Urinary bladder (tissue), 4 donors: ENCODE results near the gene MIER2. TPM values are rescaled to one million over a fixed set of nuclear protein-coding genes. Genes with fewer than 3 reads are reported as not detected.

ENCODE experiments used
- DNase-seq: peaks from one replicate; pipeline ENCODE4 v3.0.0-alpha.2; 2015; ENCODE audit errors: extremely low spot score
- H3K27ac ChIP-seq: one replicate; pipeline ENCODE4 v1.5.1; 2013; ENCODE audit warnings: low read depth, mild to moderate bottlenecking, moderate library complexity
- H3K36me3 ChIP-seq: one replicate; pipeline ENCODE4 v1.6.1; 2013; ENCODE audit warnings: mild to moderate bottlenecking, moderate library complexity; ENCODE audit not compliant: insufficient read depth
- H3K4me1 ChIP-seq: one replicate; pipeline ENCODE4 v1.6.1; 2013; ENCODE audit warnings: mild to moderate bottlenecking, moderate library complexity; ENCODE audit not compliant: insufficient read depth
- H3K4me3 ChIP-seq: one replicate; pipeline ENCODE4 v1.5.1; 2013; ENCODE audit warnings: low read depth, low read length
- WGBS: extraction: QIAGEN DNeasy Blood & Tissue Kit; methylation state at CpG from one replicate; pipeline ENCODE4 v1.1.7; 2013; 5-methylcytosine and 5-hydroxymethylcytosine counted together
- polyA plus RNA-seq: library from polyadenylated mRNA; stranded (reverse); fragments of 200-250 nt; gene quantifications from one replicate; pipeline ENCODE4 v1.2.3, GENCODE V29; 2013
- total RNA-seq: library from RNA; depleted of rRNA; stranded (reverse); fragments of >200 nt; gene quantifications from one replicate; pipeline ENCODE4 v1.2.3, GENCODE V29; 2014
- donor health status: healthy with polysubstance abuse.
- donor health status: healthy.

MIER2 gene
- total and polyA plus RNA-seq, 2 donors: 16.0 to 30.4 TPM

DNA sequence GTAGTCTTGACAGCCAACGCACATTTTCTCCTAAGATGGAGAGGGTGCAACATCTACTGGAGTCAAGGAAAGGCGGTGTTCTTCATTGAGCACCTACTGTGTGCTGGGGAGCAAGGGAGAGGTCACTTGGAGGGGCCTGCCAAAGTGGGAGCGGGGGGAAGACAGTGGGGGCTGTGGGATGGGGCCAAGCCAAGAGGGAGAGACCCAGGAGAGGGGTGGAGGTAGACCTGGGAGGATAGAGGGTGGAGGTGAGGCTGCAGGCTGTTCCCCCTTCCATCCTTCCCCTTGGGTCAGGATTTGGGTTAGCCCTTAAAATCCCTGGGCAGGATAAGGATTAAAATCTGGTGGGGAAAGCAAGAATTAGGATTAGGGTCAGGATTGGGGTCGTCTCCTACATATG, 51.6 kb downstream of the MIER2 start:
- WGBS: 88% methylated on average over 4 of the region's 4 CpGs
- Histone ChIP-seq H3K36me3 (no peaks in the 10 kb centered on the region), H3K4me1 (no peaks in the 10 kb centered on the region), H3K4me3 (no peak overlapping the region), H3K27ac (no peak overlapping the region)
- no peak for DNase-seq

DNA sequence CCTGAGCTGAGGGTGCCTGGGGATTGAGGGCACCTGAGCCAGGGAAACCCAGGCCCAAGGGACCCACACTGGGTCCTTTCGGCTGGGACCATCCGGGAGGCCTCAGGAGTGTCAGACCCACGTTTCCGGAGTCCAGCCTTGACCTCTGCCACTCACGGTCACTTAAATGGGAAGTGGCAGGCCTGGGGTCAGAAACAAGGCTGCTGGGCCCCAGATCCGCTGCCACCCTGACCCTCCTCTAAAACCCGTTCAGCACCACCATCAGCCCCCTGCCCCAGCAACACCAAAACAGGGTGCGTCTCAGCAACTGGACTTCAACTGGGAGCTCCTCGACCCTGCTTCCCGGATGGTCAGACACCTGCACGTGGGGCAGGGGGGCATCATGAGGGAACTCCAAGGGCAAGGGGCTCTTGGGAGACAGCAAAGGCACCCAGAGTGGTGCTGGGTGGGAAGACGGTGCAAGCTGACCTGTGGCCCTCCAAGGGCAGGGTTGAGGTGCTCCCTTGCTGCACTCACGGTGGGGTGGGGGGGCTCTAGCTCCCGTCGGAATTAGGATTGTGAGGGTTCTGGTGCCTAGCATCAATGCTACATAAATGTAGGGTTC, 52.2 kb downstream of the MIER2 start:
- 82% methylated on average over 15 of the region's 15 CpGs for WGBS
- no peaks in the 10 kb centered on the region for H3K36me3 ChIP-seq
- DNase-seq: no peak
- H3K27ac ChIP-seq: no peak overlapping the region
- H3K4me3 ChIP-seq: no peak overlapping the region
- H3K4me1 ChIP-seq: no peaks in the 10 kb centered on the region

DNA sequence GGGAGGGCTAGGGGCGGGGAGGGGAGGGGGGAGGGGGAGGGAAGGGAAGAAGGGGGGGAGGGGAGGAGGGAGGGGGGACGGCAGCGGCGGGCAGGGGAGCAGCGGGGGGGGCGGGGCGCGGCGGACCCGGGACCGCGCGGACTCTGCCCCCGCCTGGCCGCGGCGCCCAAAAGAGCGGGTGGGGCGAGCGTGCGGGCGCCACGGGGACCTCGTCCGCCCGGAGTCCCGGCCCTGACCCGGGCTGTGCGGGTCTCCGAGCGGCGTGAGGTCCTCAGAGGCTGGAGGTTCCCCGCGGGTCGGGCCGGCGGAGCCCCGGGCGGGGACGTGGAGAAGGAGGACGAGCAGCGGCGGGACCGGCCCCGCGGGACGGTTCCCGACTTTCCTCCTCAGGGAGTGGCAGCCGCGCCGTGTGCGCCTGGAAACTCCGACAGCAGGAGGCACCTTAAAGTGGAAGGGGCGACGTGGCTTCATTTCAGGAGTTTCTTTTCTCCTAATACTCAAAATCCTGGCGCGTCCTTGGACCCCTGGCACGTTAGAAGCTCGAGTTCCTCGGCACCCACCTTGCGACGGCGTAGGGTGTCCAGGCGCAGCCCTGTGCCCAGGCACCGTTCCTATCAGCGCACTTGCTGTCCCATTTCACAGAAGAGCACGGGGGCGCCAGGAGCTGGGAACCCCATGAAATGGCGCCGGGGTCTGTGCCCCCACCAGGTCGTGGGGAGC, 52.9 kb downstream of the MIER2 start:
- H3K4me3 ChIP-seq: no peak overlapping the region
- 19% methylated on average over 70 of the region's 71 CpGs for WGBS
- DNase-seq: no peak
- H3K36me3 ChIP-seq: no peaks in the 10 kb centered on the region
- H3K4me1 ChIP-seq: no peaks in the 10 kb centered on the region
- no peak overlapping the region for H3K27ac ChIP-seq

DNA sequence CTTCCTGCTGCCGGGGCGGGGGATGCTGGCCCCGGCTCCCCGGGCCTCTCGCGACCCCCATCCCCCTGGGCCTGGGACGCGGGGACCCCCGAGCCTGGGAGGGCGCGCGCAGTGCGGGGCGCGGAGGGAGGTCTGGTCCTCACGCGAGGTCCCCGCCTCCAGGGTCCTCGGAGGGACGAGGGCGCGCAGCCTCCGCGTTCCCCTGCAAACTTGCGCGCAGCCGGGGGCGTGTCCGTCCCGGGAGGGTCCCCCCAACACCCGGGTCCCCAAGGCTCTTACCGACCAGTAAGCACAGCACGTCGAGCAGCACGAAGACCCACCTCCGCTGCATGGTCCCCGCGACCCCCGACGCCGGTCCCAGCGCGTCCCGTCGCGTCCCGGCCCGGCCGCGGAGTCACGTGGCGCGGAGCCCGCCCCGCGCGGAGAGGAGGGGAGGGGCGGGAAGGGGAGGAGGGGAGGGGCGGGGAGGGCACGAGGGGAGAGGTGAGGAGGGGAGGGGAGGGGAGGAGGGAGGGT, 53.5 kb downstream of the MIER2 start, which contains the start of gene PLPP2:
PLPP2 (minus strand) TSS at position 398 of the 516 bp plus-strand sequence; CDS start at position 331, 67 bp downstream.
- H3K4me1 ChIP-seq: no peaks in the 10 kb centered on the region
- no peaks in the 10 kb centered on the region for H3K36me3 ChIP-seq
- DNase-seq: no peak
- H3K27ac ChIP-seq: peak within 1 kb of the TSS; percentile 81
- 4% methylated on average over 55 of the region's 60 CpGs for WGBS
- peak within 1 kb of the TSS; percentile 26 for H3K4me3 ChIP-seq

DNA sequence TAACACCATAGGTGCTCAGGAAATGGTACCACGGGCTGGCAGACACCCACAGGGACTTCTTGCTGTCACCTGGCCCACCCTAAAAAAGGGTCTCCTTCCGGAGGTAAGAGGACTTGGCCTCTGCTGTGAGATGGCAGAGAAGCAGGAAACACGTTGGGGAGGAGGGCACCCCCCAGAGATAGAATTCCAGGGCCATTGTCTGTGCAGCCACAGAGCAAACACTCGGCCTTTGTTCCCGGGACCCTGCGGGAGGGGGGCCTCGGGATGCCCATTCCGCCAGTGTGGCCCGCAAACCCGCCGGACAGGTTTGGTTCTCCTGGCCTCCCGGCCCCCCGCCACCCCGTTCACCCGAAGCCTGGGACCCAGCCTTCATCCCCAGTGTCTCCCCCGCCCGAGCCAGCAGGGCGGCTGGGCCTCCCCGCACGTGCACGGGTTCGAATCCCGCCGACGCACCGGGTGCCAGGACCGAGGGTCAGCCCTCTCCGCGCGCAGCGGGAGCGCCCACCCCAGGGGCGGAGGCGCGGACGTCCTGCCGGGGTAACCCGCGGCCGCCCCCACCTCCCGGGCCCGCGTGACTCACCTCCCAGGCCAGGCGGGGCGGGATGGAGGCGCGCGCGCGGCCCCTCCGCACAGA, 54.1 kb downstream of the MIER2 start:
- peak overlapping the region; percentile 26 for H3K4me3 ChIP-seq
- H3K27ac ChIP-seq: peak overlapping the region; percentile 81
- H3K36me3 ChIP-seq: no peaks in the 10 kb centered on the region
- H3K4me1 ChIP-seq: no peaks in the 10 kb centered on the region
- DNase-seq: no peak
- WGBS: 6% methylated on average over 51 of the region's 51 CpGs

DNA sequence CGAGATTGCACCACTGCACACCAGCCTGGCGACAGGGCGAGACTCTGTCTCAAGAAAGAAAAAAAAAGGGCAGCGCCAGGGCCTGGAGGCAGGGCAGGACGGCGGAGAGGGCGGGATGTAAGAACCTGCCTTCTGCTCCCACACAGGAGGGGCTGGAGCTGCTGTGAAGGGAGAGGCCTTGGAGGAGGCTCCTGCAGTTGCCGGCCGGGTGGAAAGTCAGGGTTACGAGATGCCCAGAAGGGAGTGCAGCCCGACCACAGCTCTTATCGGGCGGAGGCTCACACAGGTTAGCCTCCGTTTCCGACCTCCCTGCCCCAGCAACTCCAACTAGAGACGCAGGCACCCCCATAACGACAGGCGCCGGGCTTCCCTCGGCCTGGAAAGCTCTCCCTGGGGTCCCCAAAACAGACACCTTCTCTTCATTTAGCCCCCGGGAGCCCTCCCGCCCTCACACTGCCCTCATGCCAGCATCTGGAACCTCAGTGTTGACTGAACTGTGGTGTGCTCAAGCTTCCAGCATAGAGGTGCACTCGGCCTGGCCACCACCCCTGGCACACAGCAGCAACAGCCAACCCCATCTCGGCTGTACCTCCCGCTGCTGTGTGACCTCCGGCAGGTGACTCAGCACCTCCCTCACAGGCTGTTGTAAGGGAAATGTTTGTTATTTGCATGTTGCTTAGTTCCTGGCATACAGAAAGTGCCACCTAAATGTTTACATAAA, 54.8 kb downstream of the MIER2 start:
- H3K4me1 ChIP-seq: no peaks in the 10 kb centered on the region
- no peak overlapping the region for H3K4me3 ChIP-seq
- DNase-seq: no peak
- H3K27ac ChIP-seq: peak overlapping the region; percentile 23
- WGBS: 37% methylated on average over 26 of the region's 26 CpGs
- H3K36me3 ChIP-seq: no peaks in the 10 kb centered on the region

DNA sequence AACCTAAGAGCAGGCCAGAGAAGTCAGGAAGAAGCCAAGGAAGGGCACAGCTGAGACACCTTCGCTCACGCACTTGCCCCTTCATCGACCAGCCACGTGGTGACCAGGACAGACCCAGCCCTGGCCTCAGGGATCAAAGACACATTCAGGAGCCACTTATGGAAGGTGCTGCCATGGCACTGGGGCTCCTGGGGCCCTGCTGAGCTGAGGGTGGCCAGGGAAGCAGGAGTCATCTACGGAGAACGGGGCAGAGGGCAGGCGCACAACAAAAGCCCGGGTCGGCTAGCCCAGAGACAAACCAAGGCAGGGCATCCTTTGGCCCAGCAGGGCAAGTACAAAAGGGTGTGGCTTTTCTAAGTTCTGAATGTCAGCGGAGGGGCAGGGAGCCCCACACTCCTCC, 55.7 kb downstream of the MIER2 start:
- no peak overlapping the region for H3K27ac ChIP-seq
- WGBS: 79% methylated on average over 10 of the region's 10 CpGs
- H3K4me3 ChIP-seq: no peak overlapping the region
- no peaks in the 10 kb centered on the region for H3K36me3 ChIP-seq
- DNase-seq: no peak
- H3K4me1 ChIP-seq: no peaks in the 10 kb centered on the region

DNA sequence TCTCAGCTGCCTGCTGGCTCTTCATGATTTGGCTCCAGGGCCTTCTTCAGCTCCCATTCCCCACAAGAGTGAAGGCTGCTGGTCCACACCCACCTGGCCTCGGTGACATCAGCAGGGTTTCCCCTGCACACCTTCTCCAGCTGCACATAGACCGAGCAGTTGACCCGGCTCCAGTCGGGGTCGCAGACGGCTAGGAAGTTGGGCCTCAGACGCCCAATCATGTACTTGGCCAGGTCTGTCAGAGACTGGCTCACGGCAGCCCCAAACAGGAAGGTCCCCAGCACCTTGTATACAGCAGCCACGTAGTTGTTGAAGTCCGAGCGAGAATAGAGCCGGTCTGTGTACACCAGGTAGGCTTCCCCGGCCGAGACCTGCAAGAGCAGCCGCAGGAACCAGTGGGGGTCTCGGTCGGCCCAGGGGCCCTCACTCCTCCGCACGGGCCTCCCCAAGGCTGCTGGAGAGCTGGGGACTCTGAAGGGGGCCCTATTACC, 57.2 kb downstream of the MIER2 start:
- Histone ChIP-seq H3K27ac (no peak overlapping the region), H3K4me3 (no peak overlapping the region), H3K36me3 (no peaks in the 10 kb centered on the region), H3K4me1 (no peaks in the 10 kb centered on the region)
- 86% methylated on average over 19 of the region's 19 CpGs for WGBS
- no peak for DNase-seq

DNA sequence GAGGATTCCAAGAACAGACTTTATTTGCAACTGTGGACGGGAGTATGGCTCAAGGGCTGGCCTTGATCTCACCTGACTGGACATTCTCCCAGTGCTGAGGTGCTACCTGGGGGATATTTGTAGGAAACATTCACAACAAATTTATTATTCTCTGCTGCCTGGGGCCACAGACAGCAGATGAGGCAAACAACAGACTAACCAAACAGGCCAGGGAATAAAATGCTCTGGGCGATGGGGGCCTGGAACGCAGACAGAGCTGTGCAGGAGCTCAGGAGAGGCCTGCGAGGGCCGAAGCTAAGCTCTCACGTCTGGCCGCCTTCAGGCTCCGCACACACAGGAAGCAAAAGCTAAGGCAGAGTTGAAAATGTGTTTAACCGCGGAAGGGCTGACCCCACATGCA, 61.2 kb downstream of the MIER2 start:
- no peaks in the 10 kb centered on the region for H3K36me3 ChIP-seq
- 70% methylated on average over 10 of the region's 10 CpGs for WGBS
- H3K4me3 ChIP-seq: no peak overlapping the region
- H3K27ac ChIP-seq: no peak overlapping the region
- H3K4me1 ChIP-seq: no peaks in the 10 kb centered on the region
- DNase-seq: no peak

DNA sequence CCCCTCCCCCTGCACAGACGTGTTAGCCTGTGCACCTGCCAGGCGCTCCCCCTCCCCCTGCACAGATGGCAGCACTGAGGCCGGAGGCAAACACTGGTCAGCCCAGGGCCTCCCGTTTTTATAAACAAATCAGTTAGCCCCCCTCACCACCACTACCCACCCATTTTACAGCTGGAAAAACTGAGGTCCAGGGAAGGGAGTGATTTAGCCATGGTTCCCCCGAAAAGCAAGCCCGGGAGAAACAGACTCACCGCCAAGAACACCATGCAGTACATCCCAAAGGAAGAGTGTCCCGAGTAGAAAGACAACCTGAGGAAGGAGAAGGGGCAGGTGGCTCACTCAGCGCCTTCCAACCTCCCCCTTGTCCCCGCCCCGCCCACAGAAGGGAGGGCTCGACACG, 62.1 kb downstream of the MIER2 start:
- Histone ChIP-seq H3K27ac (no peak overlapping the region), H3K4me1 (no peaks in the 10 kb centered on the region), H3K4me3 (no peak overlapping the region), H3K36me3 (no peaks in the 10 kb centered on the region)
- DNase-seq: no peak
- WGBS: 73% methylated on average over 13 of the region's 13 CpGs

DNA sequence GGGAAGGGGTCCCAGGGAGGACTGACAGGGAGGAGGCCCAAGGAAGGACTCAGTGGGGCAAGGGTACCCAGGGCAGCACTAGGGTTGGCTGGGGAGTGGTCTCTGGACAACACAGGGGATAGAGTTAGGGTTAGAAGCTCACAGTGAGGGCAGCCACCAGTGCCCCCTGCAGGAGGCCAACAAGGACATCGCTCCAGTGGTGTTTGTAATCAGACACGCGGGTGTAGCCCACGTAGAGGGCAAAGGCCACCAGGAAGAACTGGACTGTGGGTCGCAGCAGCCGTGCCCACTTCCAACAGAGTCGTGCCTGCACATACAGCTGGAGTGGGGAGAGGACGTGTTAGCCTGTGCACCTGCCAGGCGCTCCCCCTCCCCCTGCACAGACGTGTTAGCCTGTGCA, 62.6 kb downstream of the MIER2 start:
- WGBS: 79% methylated on average over 10 of the region's 10 CpGs
- H3K4me3 ChIP-seq: no peak overlapping the region
- no peaks in the 10 kb centered on the region for H3K36me3 ChIP-seq
- no peak overlapping the region for H3K27ac ChIP-seq
- H3K4me1 ChIP-seq: no peaks in the 10 kb centered on the region
- DNase-seq: no peak

DNA sequence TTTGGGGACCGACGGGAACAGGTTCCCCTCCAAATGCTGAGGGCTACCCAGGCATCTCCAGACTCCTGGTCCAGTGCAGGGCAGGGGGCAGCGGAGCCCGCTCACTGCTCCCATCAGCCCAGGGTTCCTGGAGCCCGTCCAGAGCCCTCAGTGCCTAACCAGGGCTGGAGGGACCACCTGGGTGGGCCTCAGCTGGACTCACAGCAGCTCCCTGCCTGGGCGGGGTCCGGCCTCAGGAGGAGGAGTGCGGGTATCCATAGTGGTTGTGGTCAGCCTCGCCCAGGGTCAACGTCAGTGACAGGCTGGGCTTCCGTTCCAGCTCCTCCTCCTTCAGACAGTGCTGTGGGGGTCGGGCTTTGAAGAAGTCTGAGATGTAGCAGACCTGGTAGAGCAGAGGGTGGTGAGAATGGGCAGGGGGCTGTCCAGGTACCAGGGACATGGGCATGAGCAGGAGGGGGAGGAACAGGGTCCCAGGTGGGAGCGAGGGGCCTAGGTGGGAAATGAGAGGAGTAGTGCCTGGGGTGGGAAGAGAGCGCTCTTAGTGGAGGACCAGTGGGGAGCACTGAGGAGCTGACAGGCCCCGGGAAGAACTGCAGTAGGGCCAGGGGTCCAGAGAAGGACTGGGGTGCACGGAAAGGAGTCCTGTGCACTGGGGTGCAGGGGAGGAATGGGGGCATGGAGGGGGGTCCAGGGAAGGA, 63.3 kb downstream of the MIER2 start:
- no peaks in the 10 kb centered on the region for H3K4me1 ChIP-seq
- no peaks in the 10 kb centered on the region for H3K36me3 ChIP-seq
- DNase-seq: no peak
- 79% methylated on average over 16 of the region's 16 CpGs for WGBS
- H3K4me3 ChIP-seq: no peak overlapping the region
- H3K27ac ChIP-seq: no peak overlapping the region

DNA sequence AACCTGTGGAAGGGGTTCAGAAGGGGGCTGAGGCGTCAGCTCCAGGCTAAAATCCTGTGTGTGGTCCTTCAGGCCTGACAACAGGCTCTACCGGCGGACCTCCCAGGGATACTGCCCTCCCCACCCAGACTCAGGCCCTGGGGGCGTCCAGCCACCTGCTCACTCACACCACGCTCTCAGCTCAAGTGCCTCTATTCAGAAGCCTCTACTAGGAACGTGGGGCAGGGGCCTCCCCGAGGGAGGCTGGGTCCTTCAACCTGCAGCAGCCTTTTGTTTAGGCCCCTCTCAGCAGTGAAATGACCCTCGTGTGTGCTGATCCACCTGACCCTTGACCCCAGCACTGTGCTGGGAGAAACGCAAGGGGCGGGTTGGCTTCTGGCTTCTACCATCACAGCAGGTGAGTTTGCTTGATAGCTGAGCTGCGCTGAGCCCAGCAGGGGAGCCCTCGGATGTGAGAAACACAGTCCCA, 64.0 kb downstream of the MIER2 start:
- H3K36me3 ChIP-seq: no peaks in the 10 kb centered on the region
- no peak overlapping the region for H3K27ac ChIP-seq
- no peak for DNase-seq
- H3K4me1 ChIP-seq: no peaks in the 10 kb centered on the region
- H3K4me3 ChIP-seq: no peak overlapping the region
- 62% methylated on average over 12 of the region's 12 CpGs for WGBS
